Measurements from ENCODE around the gene UBE3D. TPM values are rescaled to one million over a fixed set of nuclear protein-coding genes. Genes with fewer than 3 reads are reported as not detected.

UBE3D gene
- total RNA-seq, 1 donor from 2014 or later = 10.3 TPM

GRCh38 chr6:82881519-82881918 lies 184.1 kb downstream of the UBE3D start:
- Mint-ChIP-seq H3K27me3 (ENCODE audit: low read depth) (no peaks in the 10 kb centered on the region), H3K27ac (ENCODE audit: unreplicated experiment) (no peak overlapping the region), H3K9me3 (no peaks in the 10 kb centered on the region), H3K36me3 (ENCODE audit: low read depth) (no peaks in the 10 kb centered on the region), H3K4me3 (no peak overlapping the region), H3K4me1 (peaks cover 6% of the 10 kb centered on the region)
- TF ChIP-seq CTCF (conservative IDR thresholded peaks at IDR 0.05) = no peak
- no peak for DNase-seq (ENCODE audit: low read depth, low spot score)

- no peak for DNase-seq (ENCODE audit: low read depth, low spot score)
- H3K4me1 Mint-ChIP-seq = peaks cover 6% of the 10 kb centered on the region
- H3K4me3 Mint-ChIP-seq = no peak overlapping the region
- H3K27me3 Mint-ChIP-seq (ENCODE audit: low read depth) = no peaks in the 10 kb centered on the region
- no peaks in the 10 kb centered on the region for H3K9me3 Mint-ChIP-seq
- H3K36me3 Mint-ChIP-seq (ENCODE audit: low read depth) = no peaks in the 10 kb centered on the region
- no peak overlapping the region for H3K27ac Mint-ChIP-seq (ENCODE audit: unreplicated experiment)
- no peak for TF ChIP-seq CTCF (conservative IDR thresholded peaks at IDR 0.05)
Observed at GRCh38 chr6:82878812-82879211, 186.8 kb downstream of the UBE3D start.

- no peaks in the 10 kb centered on the region for H3K9me3 Mint-ChIP-seq
- no peak for TF ChIP-seq CTCF (conservative IDR thresholded peaks at IDR 0.05)
- DNase-seq (ENCODE audit: low read depth, low spot score) = no peak
- H3K36me3 Mint-ChIP-seq (ENCODE audit: low read depth) = no peaks in the 10 kb centered on the region
- no peaks in the 10 kb centered on the region for H3K27me3 Mint-ChIP-seq (ENCODE audit: low read depth)
- H3K4me1 Mint-ChIP-seq = peaks cover 2% of the 10 kb centered on the region
- H3K4me3 Mint-ChIP-seq = no peak overlapping the region
- H3K27ac Mint-ChIP-seq (ENCODE audit: unreplicated experiment) = no peak overlapping the region
Observed at GRCh38 chr6:82877213-82878195, 188.1 kb downstream of the UBE3D start.

- no peaks in the 10 kb centered on the region for H3K27me3 Mint-ChIP-seq (ENCODE audit: low read depth)
- H3K4me1 Mint-ChIP-seq = no peaks in the 10 kb centered on the region
- no peaks in the 10 kb centered on the region for H3K36me3 Mint-ChIP-seq (ENCODE audit: low read depth)
- no peak overlapping the region for H3K4me3 Mint-ChIP-seq
- TF ChIP-seq CTCF (conservative IDR thresholded peaks at IDR 0.05) = no peak
- no peak for DNase-seq (ENCODE audit: low read depth, low spot score)
- H3K9me3 Mint-ChIP-seq = no peaks in the 10 kb centered on the region
- peak overlapping the region; percentile 20 for H3K27ac Mint-ChIP-seq (ENCODE audit: unreplicated experiment)
Observed at GRCh38 chr6:82875573-82876185, 190.0 kb downstream of the UBE3D start.

- no peak overlapping the region for H3K27ac Mint-ChIP-seq (ENCODE audit: unreplicated experiment)
- DNase-seq (ENCODE audit: low read depth, low spot score) = no peak
- no peaks in the 10 kb centered on the region for H3K27me3 Mint-ChIP-seq (ENCODE audit: low read depth)
- H3K4me3 Mint-ChIP-seq = no peak overlapping the region
- no peak for TF ChIP-seq CTCF (conservative IDR thresholded peaks at IDR 0.05)
- no peaks in the 10 kb centered on the region for H3K9me3 Mint-ChIP-seq
- H3K4me1 Mint-ChIP-seq = no peaks in the 10 kb centered on the region
- H3K36me3 Mint-ChIP-seq (ENCODE audit: low read depth) = no peaks in the 10 kb centered on the region
Observed at GRCh38 chr6:82874867-82875266, 190.8 kb downstream of the UBE3D start.

All from neural crest cell (in vitro differentiated cells).